Activated naive CD4-positive, alpha-beta T cell treated with anti-CD3 and anti-CD28 coated beads, Interleukin-2, amount 10 ng/mL, durations not matched to agents 7 days and 5 days (primary cell): ENCODE results near the gene RFX1.
"Not testable (repeated sequence)": the region's sequence is repeated elsewhere in the genome, so short reads cannot be mapped to it uniquely, and the experiment has no call there.

Experiments
- CTCF ChIA-PET: fragments of 350-600 bp; sonication (Branson Sonifier 250); formaldehyde crosslinking; loops from one replicate; lab custom pipeline; 2021; ENCODE audit warnings: antibody characterized with exemption; lab: Charles Lee
- DNase-seq: peaks from one replicate; pipeline ENCODE4 v3.0.0-alpha.2; 2020
- H3K27ac Mint-ChIP-seq: one replicate; pipeline ENCODE4 v1.8.0; 2021; ENCODE audit warnings: mild to moderate bottlenecking, moderate library complexity, mixed read lengths
- H3K27me3 Mint-ChIP-seq: one replicate; pipeline ENCODE4 v1.8.0; 2021; ENCODE audit warnings: mild to moderate bottlenecking, mixed read lengths
- H3K36me3 Mint-ChIP-seq: one replicate; pipeline ENCODE4 v1.8.0; 2021; ENCODE audit warnings: mixed read lengths
- H3K4me1 Mint-ChIP-seq: one replicate; pipeline ENCODE4 v1.8.0; 2021; ENCODE audit warnings: mixed read lengths
- H3K4me3 Mint-ChIP-seq: one replicate; pipeline ENCODE4 v1.8.0; 2021; ENCODE audit warnings: mild to moderate bottlenecking, moderate library complexity, mixed read lengths
- H3K9me3 Mint-ChIP-seq: one replicate; pipeline ENCODE4 v1.8.0; 2021; ENCODE audit warnings: mixed read lengths

The RFX1 gene

GRCh38 chr19:13973479-13973878, 32.6 kb downstream of the RFX1 start:
- H3K36me3 Mint-ChIP-seq = peaks cover 20% of the 10 kb centered on the region

GRCh38 chr19:13972368-13973155, 33.6 kb downstream of the RFX1 start:
- peaks cover 8% of the 10 kb centered on the region for H3K4me1 Mint-ChIP-seq
- DNase-seq = no peak
- no peaks in the 10 kb centered on the region for H3K27me3 Mint-ChIP-seq
- no peak overlapping the region for H3K27ac Mint-ChIP-seq
- CTCF ChIA-PET = interaction anchor here (0.7 kb wide), 1 partner anchor 76 kb away, joined by 3 read pairs; no protein-coding TSS in a partner anchor
- no peak overlapping the region for H3K4me3 Mint-ChIP-seq
- H3K9me3 Mint-ChIP-seq = no peaks in the 10 kb centered on the region
- H3K36me3 Mint-ChIP-seq = peaks cover 20% of the 10 kb centered on the region

More at GRCh38 chr19:13973479-13973878, 32.6 kb downstream of the RFX1 start:
- CTCF ChIA-PET = interaction anchor here (0.7 kb wide), 1 partner anchor 75 kb away, joined by 3 read pairs; no protein-coding TSS in a partner anchor
- not testable (repeated sequence) for DNase-seq, H3K9me3 Mint-ChIP-seq, H3K27me3 Mint-ChIP-seq, H3K4me3 Mint-ChIP-seq
- Mint-ChIP-seq H3K27ac (peak overlapping the region; percentile 62), H3K4me1 (peaks cover 13% of the 10 kb centered on the region)

DNA sequence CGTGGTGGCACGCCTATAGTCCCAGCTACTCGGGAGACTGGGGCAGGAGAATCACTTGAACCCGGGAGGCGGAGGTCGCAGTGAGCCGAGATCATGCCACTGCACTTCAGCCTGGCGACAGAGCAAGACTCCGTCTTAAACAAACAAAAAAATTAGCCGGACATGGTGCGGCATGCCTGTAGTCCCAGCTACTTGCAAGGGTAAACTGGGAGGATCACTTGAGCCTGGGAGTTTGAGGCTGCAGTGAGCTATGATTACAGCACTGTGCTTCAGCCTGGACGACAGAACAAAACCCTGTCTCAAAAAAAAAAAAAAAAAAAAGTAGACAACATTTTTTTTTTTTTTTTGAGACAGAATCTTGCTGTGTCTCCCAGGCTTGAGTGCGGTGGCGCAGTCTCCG, 34.3 kb downstream of the RFX1 start:
- H3K36me3 Mint-ChIP-seq = peaks cover 20% of the 10 kb centered on the region
- not testable (repeated sequence) for H3K27me3 Mint-ChIP-seq, H3K4me1 Mint-ChIP-seq, H3K9me3 Mint-ChIP-seq, DNase-seq, H3K4me3 Mint-ChIP-seq, H3K27ac Mint-ChIP-seq
- CTCF ChIA-PET = interaction anchor here (0.8 kb wide), 1 partner anchor 13 kb away, joined by 3 read pairs; no protein-coding TSS in a partner anchor

DNA sequence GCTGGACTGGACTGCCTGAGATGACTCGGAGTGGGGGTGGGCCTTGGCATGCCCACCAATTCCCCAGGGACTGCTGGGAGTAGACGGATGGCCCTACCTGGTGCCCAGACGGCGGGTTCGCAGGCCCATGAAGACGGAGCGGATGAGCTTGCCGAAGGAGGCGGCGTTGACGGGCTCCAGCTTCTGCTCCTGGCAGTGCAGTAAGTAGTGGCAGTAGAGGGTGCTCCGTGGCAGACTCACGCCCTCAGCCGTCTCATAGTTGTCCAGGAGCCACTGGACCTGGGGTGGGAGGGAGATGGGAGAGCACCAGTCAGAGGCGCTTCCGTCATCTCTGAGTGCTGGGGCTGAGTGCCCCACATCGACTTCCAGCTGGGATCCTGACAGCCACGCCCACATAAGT, 36.2 kb downstream of the RFX1 start:
- CTCF ChIA-PET = interaction anchor here (0.5 to 0.6 kb wide), 2 partner anchors 71 to 101 kb away, joined by 3 read pairs; no protein-coding TSS in a partner anchor
- no peak for DNase-seq
- H3K9me3 Mint-ChIP-seq = no peaks in the 10 kb centered on the region
- no peak overlapping the region for H3K27ac Mint-ChIP-seq
- peaks cover 20% of the 10 kb centered on the region for H3K36me3 Mint-ChIP-seq
- no peak overlapping the region for H3K4me3 Mint-ChIP-seq
- peaks cover 8% of the 10 kb centered on the region for H3K4me1 Mint-ChIP-seq
- H3K27me3 Mint-ChIP-seq = no peaks in the 10 kb centered on the region

- Mint-ChIP-seq H3K27me3 (no peaks in the 10 kb centered on the region), H3K36me3 (peaks cover 21% of the 10 kb centered on the region), H3K4me1 (peaks cover 4% of the 10 kb centered on the region), H3K9me3 (no peaks in the 10 kb centered on the region), H3K27ac (peak overlapping the region; percentile 24), H3K4me3 (no peak overlapping the region)
- CTCF ChIA-PET = interaction anchor here (0.8 kb wide), 1 partner anchor 55 kb away, joined by 3 read pairs; no protein-coding TSS in a partner anchor
- DNase-seq = no peak
Measured at GRCh38 chr19:13968999-13969398, 37.1 kb downstream of the RFX1 start.

- CTCF ChIA-PET = interaction anchor here (0.8 kb wide), 1 partner anchor 54 kb away, joined by 3 read pairs; no protein-coding TSS in a partner anchor
- no peak for DNase-seq
- Mint-ChIP-seq H3K4me3 (no peak overlapping the region), H3K9me3 (no peaks in the 10 kb centered on the region), H3K27ac (no peak overlapping the region), H3K4me1 (peaks cover 2% of the 10 kb centered on the region), H3K27me3 (no peaks in the 10 kb centered on the region), H3K36me3 (peaks cover 20% of the 10 kb centered on the region)
Measured at GRCh38 chr19:13968383-13968935, 37.7 kb downstream of the RFX1 start.

- H3K4me3 Mint-ChIP-seq, H3K27ac Mint-ChIP-seq, DNase-seq, CTCF ChIA-PET, H3K9me3 Mint-ChIP-seq, H3K4me1 Mint-ChIP-seq, H3K27me3 Mint-ChIP-seq: not testable (repeated sequence)
- peaks cover 18% of the 10 kb centered on the region for H3K36me3 Mint-ChIP-seq
Measured at GRCh38 chr19:13967206-13967605, 38.9 kb downstream of the RFX1 start.

DNA sequence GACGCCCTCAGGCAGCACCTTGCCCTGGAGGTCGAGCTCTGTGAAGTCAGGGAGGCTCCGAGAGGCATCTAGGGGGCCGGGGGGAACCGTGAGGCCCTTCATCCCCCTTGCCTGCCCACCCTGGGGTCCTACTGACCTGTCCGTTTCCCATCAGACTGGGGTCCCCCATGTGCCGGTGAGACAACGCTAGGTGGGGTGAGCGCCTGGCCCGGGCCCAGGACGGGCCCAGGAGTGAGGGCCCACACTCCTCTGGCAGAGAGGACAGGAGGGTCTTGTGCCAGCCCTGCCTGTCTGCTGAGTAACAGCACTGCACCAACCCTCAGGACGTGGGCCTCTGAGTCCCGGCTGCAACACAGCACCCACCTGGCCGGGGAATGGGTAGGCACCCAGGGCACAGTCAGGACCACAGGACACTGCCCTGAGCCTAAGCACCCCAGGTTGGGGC, 39.4 kb downstream of the RFX1 start:
- H3K4me3 Mint-ChIP-seq = no peak overlapping the region
- peaks cover 19% of the 10 kb centered on the region for H3K36me3 Mint-ChIP-seq
- H3K27ac Mint-ChIP-seq = no peak overlapping the region
- CTCF ChIA-PET = no interaction called here
- H3K27me3 Mint-ChIP-seq = no peaks in the 10 kb centered on the region
- DNase-seq = no peak
- H3K4me1 Mint-ChIP-seq = peaks cover 2% of the 10 kb centered on the region
- no peaks in the 10 kb centered on the region for H3K9me3 Mint-ChIP-seq

DNA sequence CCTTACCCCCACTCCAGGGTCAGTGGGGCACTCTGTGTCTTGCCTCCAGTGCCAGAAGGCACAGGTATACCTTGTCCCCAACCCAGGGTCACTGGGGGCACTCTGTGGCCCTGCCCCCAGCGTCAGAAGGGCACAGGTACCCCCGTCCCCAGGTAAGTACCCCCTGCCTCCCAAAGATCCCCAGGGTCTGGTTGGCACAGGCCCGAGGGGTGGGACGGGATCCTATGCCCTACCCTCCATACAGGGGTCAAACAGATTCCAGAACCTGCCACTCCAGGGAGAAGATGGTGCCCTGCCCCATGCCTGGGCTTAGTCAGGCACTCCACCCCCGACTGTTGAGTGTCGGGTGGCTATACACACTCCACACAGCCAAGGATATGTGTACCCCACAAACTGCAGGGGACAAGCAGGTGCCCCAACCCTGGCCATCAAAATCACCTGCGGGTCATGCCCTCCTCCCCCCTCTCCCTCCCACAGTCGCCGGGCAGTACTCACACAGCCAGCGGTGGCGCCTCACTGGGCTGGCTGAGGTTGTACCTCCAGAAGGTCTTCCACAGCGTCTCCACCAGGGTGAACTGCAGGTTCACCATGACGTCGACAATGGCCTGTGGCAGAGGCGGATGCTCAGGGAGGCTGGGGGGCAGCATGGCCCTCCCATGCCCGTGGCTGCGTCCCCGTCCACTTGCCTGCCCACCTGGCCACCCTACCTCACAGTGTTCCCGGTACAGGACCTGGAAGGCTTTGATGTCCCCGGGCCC, 40.0 kb downstream of the RFX1 start:
- Mint-ChIP-seq H3K36me3 (peaks cover 24% of the 10 kb centered on the region), H3K27ac (no peak overlapping the region), H3K4me3 (no peak overlapping the region), H3K4me1 (peaks cover 2% of the 10 kb centered on the region), H3K9me3 (no peaks in the 10 kb centered on the region), H3K27me3 (no peaks in the 10 kb centered on the region)
- no peak for DNase-seq
- CTCF ChIA-PET = no interaction called here

DNA sequence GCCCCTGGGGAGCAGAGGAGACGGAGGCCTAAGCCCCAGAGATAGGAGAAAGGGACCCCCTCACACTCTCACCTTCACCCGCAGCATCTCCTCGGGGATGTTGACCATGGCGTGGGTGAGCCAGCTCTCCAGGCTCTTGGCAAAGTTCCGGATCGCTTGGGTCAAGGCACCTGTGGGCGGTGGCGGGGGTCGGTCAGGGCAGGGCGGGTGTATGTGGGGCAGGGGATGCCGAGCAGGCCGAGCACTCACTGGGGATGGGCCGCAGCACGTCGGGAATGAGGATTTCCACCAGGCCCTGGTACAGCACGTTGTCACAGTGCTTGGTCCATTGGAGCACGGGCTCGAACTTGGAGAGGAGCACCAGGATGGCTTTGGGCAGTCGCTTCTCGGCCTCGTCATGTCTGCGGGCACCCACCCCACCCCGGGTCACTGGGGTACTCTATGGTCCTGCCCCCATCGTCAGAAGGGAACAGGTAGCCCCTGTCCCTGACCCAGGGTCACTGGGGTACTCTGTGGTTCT, 40.7 kb downstream of the RFX1 start:
- H3K27me3 Mint-ChIP-seq = no peaks in the 10 kb centered on the region
- no peak overlapping the region for H3K4me3 Mint-ChIP-seq
- peaks cover 24% of the 10 kb centered on the region for H3K36me3 Mint-ChIP-seq
- DNase-seq = no peak
- no peaks in the 10 kb centered on the region for H3K9me3 Mint-ChIP-seq
- CTCF ChIA-PET = no interaction called here
- H3K27ac Mint-ChIP-seq = no peak overlapping the region
- H3K4me1 Mint-ChIP-seq = peaks cover 2% of the 10 kb centered on the region

- no peak overlapping the region for H3K4me3 Mint-ChIP-seq
- H3K9me3 Mint-ChIP-seq = no peaks in the 10 kb centered on the region
- H3K27ac Mint-ChIP-seq = peak overlapping the region; percentile 37
- H3K4me1 Mint-ChIP-seq = peaks cover 2% of the 10 kb centered on the region
- DNase-seq = no peak
- CTCF ChIA-PET = no interaction called here
- H3K27me3 Mint-ChIP-seq = no peaks in the 10 kb centered on the region
- peaks cover 27% of the 10 kb centered on the region for H3K36me3 Mint-ChIP-seq
Measured at GRCh38 chr19:13964776-13965175, 41.3 kb downstream of the RFX1 start.

DNA sequence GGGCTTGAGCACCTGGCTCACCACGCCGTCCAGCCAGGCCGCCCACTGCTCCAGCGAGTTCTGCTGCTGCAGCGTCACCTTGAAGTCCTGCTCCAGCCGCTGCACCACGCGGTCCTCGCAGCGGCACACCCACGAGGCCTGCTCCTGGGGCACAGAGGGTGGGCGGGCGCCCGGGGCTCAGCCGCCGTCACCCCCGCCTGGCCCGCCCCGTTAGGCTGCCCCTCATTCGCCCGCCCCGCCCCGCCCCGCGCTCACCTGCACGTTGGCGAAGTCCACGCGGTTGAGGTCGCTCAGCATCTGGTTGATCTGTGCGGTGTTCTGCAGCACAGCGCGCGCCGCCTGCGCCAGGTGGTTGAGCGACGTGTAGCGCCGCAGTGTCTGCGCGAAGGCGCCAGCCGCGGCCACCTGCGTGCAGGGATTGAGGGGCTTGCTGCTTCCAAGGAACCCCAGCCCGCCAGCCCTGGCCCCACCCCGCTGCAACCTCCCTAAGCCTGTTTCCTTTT, 42.5 kb downstream of the RFX1 start:
- H3K4me1 Mint-ChIP-seq = peaks cover 2% of the 10 kb centered on the region
- no peak overlapping the region for H3K4me3 Mint-ChIP-seq
- no peak overlapping the region for H3K27ac Mint-ChIP-seq
- peaks cover 23% of the 10 kb centered on the region for H3K36me3 Mint-ChIP-seq
- no peak for DNase-seq
- no peaks in the 10 kb centered on the region for H3K27me3 Mint-ChIP-seq
- no peaks in the 10 kb centered on the region for H3K9me3 Mint-ChIP-seq
- CTCF ChIA-PET = no interaction called here

- Mint-ChIP-seq H3K4me3 (no peak overlapping the region), H3K36me3 (peaks cover 26% of the 10 kb centered on the region), H3K27me3 (no peaks in the 10 kb centered on the region), H3K4me1 (peaks cover 2% of the 10 kb centered on the region), H3K9me3 (no peaks in the 10 kb centered on the region), H3K27ac (no peak overlapping the region)
- no peak for DNase-seq
- CTCF ChIA-PET = no interaction called here
Measured at GRCh38 chr19:13962699-13963602, 43.2 kb downstream of the RFX1 start.
